Mesothelial cell of epicardium (in vitro differentiated cells): Measurements from ENCODE around the gene BRWD1. TPM values are rescaled to one million over a fixed set of nuclear protein-coding genes. Genes with fewer than 3 reads are reported as not detected.
A peak's percentile ranks its signal among the peaks of the same experiment; 100 is the strongest.

Source experiments
- DNase-seq, 2 experiments: peaks; one replicate each; pipeline ENCODE4 v3.0.0; 2021; ENCODE audit warnings: low spot score in 2 of 2; ENCODE audit not compliant: unreplicated experiment in 2 of 2
- H3K27ac Mint-ChIP-seq: 2 replicates; pipeline ENCODE4 v1.8.0; 2021; ENCODE audit warnings: mixed read lengths
- H3K27me3 Mint-ChIP-seq: 2 replicates; pipeline ENCODE4 v1.8.0; 2021; ENCODE audit warnings: low read depth, mixed read lengths
- H3K36me3 Mint-ChIP-seq: 2 replicates; pipeline ENCODE4 v1.8.0; 2021; ENCODE audit warnings: mixed read lengths
- H3K4me1 Mint-ChIP-seq: 2 replicates; pipeline ENCODE4 v1.8.0; 2021; ENCODE audit warnings: mixed read lengths
- H3K4me3 Mint-ChIP-seq: 2 replicates; pipeline ENCODE4 v1.8.0; 2021; ENCODE audit warnings: mild to moderate bottlenecking, moderate library complexity, mixed read lengths
- H3K9me3 Mint-ChIP-seq: 2 replicates; pipeline ENCODE4 v1.8.0; 2021; ENCODE audit warnings: mixed read lengths
- total RNA-seq: library from RNA; stranded (reverse); gene quantifications from 3 replicates; pipeline ENCODE4 v1.2.1, GENCODE V29; 2021
- TF ChIP-seq, protein P1 (sequence below): fragments of 200-600 bp; sonication (generic); IDR thresholded peaks from one replicate; pipeline ENCODE4 v1.5.0; 2021; ENCODE audit warnings: antibody characterized with exemption; ENCODE audit not compliant: unreplicated experiment

BRWD1 gene
- total RNA-seq, 1 donor from 2014 or later: 65.9 TPM

DNA sequence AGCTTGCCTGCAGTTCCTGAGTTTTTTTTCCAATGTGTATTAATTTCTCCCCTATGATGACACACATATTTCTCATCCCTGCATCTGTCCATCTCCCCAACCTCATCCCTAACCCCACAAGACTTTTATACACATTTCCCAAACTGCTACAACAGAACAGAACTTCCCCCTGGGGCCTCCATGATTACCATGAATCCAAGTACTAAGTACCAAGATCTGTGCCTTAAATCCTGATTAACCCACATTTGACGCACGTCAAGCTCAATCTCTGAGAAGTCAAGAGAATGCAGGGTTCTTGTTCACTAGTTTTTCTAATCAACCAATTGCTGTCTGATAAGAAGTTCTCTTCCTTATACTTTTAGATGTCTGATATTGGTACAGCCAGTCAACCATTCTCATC is 25.8 kb upstream of the BRWD1 start:
- H3K27me3 Mint-ChIP-seq: no peaks in the 10 kb centered on the region
- no peak for DNase-seq
- no peaks in the 10 kb centered on the region for H3K9me3 Mint-ChIP-seq
- H3K27ac Mint-ChIP-seq: peak overlapping the region; percentile 12
- peaks cover 21% of the 10 kb centered on the region for H3K36me3 Mint-ChIP-seq
- H3K4me3 Mint-ChIP-seq: no peak overlapping the region
- TF ChIP-seq, protein P1, sequence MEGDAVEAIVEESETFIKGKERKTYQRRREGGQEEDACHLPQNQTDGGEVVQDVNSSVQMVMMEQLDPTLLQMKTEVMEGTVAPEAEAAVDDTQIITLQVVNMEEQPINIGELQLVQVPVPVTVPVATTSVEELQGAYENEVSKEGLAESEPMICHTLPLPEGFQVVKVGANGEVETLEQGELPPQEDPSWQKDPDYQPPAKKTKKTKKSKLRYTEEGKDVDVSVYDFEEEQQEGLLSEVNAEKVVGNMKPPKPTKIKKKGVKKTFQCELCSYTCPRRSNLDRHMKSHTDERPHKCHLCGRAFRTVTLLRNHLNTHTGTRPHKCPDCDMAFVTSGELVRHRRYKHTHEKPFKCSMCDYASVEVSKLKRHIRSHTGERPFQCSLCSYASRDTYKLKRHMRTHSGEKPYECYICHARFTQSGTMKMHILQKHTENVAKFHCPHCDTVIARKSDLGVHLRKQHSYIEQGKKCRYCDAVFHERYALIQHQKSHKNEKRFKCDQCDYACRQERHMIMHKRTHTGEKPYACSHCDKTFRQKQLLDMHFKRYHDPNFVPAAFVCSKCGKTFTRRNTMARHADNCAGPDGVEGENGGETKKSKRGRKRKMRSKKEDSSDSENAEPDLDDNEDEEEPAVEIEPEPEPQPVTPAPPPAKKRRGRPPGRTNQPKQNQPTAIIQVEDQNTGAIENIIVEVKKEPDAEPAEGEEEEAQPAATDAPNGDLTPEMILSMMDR: no peak
- H3K4me1 Mint-ChIP-seq: peaks cover 4% of the 10 kb centered on the region

DNA sequence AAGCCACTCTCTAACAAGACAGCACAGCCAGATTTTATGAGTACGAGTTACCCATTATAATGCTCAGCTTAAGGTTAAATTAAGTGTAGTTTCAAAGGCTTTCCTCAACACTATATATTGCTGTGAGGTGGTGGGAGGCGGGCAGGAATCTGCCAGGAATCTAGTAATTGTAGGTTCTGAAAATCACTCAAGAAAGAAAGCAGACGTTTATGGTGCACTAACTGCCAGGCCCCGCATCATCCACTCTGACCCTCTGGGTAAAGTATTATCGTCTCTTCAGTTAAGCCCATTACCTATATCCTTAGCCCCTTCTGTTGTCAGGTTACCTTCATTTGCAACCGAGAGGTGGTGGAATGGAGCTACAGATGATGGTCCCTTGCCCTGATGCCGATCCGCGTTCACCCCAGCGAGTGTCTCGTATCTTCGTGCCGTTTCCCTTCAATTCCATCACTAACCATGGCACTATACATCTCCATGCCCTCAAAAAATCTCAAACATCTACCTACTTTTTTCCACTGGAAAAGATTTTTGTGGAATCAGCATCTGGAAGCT is 23.1 kb upstream of the BRWD1 start:
- TF ChIP-seq, protein P1: no peak
- DNase-seq: no peak
- peak overlapping the region; percentile 30 for H3K27ac Mint-ChIP-seq
- no peak overlapping the region for H3K4me3 Mint-ChIP-seq
- peaks cover 9% of the 10 kb centered on the region for H3K4me1 Mint-ChIP-seq
- no peaks in the 10 kb centered on the region for H3K9me3 Mint-ChIP-seq
- peaks cover 7% of the 10 kb centered on the region for H3K36me3 Mint-ChIP-seq
- H3K27me3 Mint-ChIP-seq: no peaks in the 10 kb centered on the region

DNA sequence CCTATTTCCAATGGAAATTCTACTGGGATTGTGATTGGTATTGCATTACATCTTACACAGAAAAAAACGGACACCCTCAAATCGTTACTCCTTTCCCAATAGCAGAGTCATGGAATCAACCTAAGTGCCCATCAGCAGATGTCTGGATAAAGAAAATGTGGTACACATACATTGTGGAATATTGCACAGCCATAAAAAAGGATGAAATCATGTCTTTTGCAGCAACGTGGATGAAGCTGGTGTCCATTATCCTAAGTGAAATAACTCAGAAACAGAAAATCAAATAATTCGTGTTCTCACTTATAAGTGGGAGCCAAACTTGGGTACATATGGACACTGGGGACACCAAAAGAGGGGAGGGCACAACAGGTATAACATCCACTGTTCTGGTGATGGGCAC is 21.2 kb upstream of the BRWD1 start:
- peaks cover 9% of the 10 kb centered on the region for H3K4me1 Mint-ChIP-seq
- TF ChIP-seq, protein P1: no peak

DNA sequence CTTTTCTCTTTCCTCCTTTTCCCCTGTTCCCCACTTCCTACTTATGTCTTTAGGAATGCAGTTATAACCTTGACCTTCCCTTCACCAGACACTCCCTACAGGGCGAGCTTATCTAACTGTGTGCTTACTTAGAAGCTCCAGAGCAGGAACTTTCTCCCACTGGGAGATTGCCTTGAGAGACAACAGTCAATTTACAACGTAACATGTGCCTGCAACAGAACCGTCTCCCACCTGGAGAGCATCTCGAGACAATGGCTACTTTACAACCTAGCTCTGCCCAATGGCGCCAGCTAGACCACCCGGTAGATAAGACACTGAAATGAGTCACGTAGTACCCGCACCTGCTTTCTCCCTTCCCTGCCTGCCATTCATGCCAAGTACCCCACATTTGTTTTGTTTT is 18.7 kb upstream of the BRWD1 start:
- DNase-seq: no peak
- Mint-ChIP-seq H3K4me3 (no peak overlapping the region), H3K36me3 (no peaks in the 10 kb centered on the region), H3K9me3 (no peaks in the 10 kb centered on the region), H3K4me1 (peaks cover 9% of the 10 kb centered on the region), H3K27me3 (no peaks in the 10 kb centered on the region), H3K27ac (no peak overlapping the region)
- TF ChIP-seq, protein P1: no peak

More for the DNA sequence above, 21.2 kb upstream of the BRWD1 start:
- no peak for DNase-seq
- Mint-ChIP-seq H3K36me3 (no peaks in the 10 kb centered on the region), H3K27ac (no peak overlapping the region), H3K27me3 (no peaks in the 10 kb centered on the region), H3K9me3 (no peaks in the 10 kb centered on the region), H3K4me3 (no peak overlapping the region)

DNA sequence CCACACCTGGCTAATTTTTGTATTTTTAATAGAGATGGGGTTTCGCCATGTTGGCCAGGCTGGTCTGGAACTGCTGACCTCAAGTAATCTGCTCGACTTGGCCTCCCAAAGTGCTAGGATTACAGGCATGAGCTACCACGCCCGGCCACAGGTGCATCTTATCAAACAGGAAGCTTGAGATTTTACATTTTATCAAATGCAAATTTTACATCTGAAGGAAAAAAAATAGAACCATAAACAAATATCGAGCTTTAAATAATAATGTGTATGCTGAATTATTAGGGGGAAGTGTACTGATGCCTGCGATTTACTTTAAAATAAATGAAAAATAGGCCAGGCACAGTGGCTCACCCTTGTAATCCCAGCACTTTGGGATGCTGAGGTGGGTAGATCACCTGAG is 16.6 kb upstream of the BRWD1 start:
- Mint-ChIP-seq H3K36me3 (no peaks in the 10 kb centered on the region), H3K27me3 (no peaks in the 10 kb centered on the region), H3K27ac (no peak overlapping the region), H3K9me3 (no peaks in the 10 kb centered on the region), H3K4me3 (no peak overlapping the region), H3K4me1 (peaks cover 5% of the 10 kb centered on the region)
- TF ChIP-seq, protein P1: no peak
- no peak for DNase-seq

DNA sequence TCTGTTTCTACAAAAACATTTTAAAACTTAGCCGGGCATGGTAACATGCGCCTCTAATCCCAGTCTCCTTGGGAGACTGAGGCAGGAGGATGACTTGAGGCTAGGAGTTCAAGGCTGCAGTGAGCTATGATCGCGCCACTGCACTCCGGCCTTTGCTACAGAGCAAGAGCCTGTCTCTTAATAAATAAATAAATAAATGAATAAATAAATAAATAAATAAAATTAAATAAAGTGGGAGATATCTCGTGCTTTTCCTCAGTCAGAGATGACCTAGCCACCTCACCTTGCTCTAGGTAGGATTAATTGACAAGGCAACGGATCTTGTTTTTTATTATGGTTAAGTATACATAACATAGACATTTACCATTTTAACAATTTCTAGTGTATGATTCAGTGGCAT is 14.3 kb upstream of the BRWD1 start:
- H3K9me3 Mint-ChIP-seq: no peaks in the 10 kb centered on the region
- peaks cover 5% of the 10 kb centered on the region for H3K4me1 Mint-ChIP-seq
- H3K27me3 Mint-ChIP-seq: no peaks in the 10 kb centered on the region
- DNase-seq: no peak
- H3K27ac Mint-ChIP-seq: no peak overlapping the region
- no peaks in the 10 kb centered on the region for H3K36me3 Mint-ChIP-seq
- H3K4me3 Mint-ChIP-seq: no peak overlapping the region
- TF ChIP-seq, protein P1: no peak
